Esophagus muscularis mucosa (tissue), 4 donors: ENCODE data around the gene RBP7.

Experiments
- CTCF ChIP-seq, 3 experiments: fragments of 200-600 bp in 2 of 3; fragments of 450-650 bp in 1 of 3; sonication (generic) in 2 of 3; IDR thresholded peaks; one replicate each; pipeline ENCODE4 v1.5.1; 2017 to 2019; ENCODE audit warnings: antibody characterized with exemption in 3 of 3, mild to moderate bottlenecking in 2 of 3, moderate library complexity in 1 of 3
- EP300 ChIP-seq: sonication (generic); formaldehyde crosslinking; IDR thresholded peaks from one replicate; pipeline ENCODE4 v1.6.1; 2017; ENCODE audit warnings: antibody characterized with exemption
- POLR2A ChIP-seq: fragments of 450-650 bp; IDR thresholded peaks from one replicate; pipeline ENCODE4 v1.6.1; 2017; ENCODE audit warnings: antibody characterized with exemption, moderate library complexity, mild to moderate bottlenecking, low read depth
- POLR2AphosphoS5 ChIP-seq, 2 donors: sonication (generic); formaldehyde crosslinking; IDR thresholded peaks; one replicate each; pipeline ENCODE4 v1.6.1; 2017; ENCODE audit warnings: antibody characterized with exemption in 2 of 2

DNA sequence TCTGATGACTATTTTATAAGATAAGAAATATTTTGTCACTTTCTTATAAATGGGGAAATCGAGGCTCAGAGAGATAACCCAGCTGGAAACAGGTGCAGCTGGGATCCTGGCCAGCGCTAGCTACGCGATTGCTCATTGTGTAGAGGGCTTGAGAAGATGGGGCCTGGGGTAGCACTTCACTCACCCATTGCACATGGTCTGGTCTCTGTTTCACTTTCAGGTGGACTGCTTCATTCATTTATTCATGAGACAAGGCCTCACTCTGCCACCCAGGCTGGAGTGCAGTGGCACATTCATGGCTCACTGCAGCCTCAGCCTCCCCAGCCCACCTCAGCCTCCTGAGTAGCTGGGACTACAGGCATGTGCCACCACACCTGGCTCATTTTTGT is 59.6 kb downstream of the RBP7 start:
- TF ChIP-seq CTCF (IDR thresholded peaks at IDR 0.05) (no peak), POLR2AphosphoS5 (IDR thresholded peaks at IDR 0.05) (no peak), POLR2A (no peak), EP300 (no peak)
